ENCODE results near the gene CDKAL1.

The CDKAL1 gene

DNA sequence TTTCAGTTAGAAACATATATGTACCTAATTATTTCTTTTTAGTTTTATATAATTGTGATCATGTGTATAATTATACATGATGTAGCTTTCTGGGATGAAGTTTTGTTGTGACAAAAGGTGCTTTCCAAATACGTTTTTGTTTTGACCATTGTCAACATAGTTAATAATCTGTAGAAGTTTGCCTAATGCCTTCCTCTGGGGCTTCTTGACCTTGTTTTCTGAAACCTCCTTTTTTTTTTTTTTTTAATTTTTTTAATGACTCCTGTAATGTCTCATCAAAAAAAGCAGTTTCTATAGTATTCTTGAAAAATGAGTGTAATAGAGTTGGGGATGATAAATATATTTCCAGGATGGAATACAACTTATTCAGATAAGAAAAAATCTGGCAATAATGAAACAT is 624.6 kb downstream of the CDKAL1 start:
- no peak for DNase-seq (ENCODE audit: low read depth in 1 of 2, low spot score in 1 of 2)
- H3K27me3 ChIP-seq (ENCODE audit: insufficient read depth, poor library complexity, severe bottlenecking) = no peaks in the 10 kb centered on the region
- H3K4me3 ChIP-seq (replicated peaks; ENCODE audit: insufficient read depth, low read length) = no peak overlapping the region
- H3K27ac ChIP-seq (replicated peaks) = no peak overlapping the region
- TF ChIP-seq POLR2AphosphoS5 (IDR thresholded peaks at IDR 0.05; ENCODE audit: low read depth) = no peak
- TF ChIP-seq GABPA (IDR thresholded peaks at IDR 0.05; ENCODE audit: low read depth) = no peak
- no peak for TF ChIP-seq SPI1 (IDR thresholded peaks at IDR 0.05; ENCODE audit: borderline replicate concordance, low read depth)
- TF ChIP-seq, protein P1, sequence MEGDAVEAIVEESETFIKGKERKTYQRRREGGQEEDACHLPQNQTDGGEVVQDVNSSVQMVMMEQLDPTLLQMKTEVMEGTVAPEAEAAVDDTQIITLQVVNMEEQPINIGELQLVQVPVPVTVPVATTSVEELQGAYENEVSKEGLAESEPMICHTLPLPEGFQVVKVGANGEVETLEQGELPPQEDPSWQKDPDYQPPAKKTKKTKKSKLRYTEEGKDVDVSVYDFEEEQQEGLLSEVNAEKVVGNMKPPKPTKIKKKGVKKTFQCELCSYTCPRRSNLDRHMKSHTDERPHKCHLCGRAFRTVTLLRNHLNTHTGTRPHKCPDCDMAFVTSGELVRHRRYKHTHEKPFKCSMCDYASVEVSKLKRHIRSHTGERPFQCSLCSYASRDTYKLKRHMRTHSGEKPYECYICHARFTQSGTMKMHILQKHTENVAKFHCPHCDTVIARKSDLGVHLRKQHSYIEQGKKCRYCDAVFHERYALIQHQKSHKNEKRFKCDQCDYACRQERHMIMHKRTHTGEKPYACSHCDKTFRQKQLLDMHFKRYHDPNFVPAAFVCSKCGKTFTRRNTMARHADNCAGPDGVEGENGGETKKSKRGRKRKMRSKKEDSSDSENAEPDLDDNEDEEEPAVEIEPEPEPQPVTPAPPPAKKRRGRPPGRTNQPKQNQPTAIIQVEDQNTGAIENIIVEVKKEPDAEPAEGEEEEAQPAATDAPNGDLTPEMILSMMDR (IDR thresholded peaks at IDR 0.05; ENCODE audit: insufficient read depth, low read length) = no peak
- TF ChIP-seq, protein P2, sequence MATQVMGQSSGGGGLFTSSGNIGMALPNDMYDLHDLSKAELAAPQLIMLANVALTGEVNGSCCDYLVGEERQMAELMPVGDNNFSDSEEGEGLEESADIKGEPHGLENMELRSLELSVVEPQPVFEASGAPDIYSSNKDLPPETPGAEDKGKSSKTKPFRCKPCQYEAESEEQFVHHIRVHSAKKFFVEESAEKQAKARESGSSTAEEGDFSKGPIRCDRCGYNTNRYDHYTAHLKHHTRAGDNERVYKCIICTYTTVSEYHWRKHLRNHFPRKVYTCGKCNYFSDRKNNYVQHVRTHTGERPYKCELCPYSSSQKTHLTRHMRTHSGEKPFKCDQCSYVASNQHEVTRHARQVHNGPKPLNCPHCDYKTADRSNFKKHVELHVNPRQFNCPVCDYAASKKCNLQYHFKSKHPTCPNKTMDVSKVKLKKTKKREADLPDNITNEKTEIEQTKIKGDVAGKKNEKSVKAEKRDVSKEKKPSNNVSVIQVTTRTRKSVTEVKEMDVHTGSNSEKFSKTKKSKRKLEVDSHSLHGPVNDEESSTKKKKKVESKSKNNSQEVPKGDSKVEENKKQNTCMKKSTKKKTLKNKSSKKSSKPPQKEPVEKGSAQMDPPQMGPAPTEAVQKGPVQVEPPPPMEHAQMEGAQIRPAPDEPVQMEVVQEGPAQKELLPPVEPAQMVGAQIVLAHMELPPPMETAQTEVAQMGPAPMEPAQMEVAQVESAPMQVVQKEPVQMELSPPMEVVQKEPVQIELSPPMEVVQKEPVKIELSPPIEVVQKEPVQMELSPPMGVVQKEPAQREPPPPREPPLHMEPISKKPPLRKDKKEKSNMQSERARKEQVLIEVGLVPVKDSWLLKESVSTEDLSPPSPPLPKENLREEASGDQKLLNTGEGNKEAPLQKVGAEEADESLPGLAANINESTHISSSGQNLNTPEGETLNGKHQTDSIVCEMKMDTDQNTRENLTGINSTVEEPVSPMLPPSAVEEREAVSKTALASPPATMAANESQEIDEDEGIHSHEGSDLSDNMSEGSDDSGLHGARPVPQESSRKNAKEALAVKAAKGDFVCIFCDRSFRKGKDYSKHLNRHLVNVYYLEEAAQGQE (IDR thresholded peaks at IDR 0.05; ENCODE audit: insufficient replicate concordance, low read depth) = no peak

DNA sequence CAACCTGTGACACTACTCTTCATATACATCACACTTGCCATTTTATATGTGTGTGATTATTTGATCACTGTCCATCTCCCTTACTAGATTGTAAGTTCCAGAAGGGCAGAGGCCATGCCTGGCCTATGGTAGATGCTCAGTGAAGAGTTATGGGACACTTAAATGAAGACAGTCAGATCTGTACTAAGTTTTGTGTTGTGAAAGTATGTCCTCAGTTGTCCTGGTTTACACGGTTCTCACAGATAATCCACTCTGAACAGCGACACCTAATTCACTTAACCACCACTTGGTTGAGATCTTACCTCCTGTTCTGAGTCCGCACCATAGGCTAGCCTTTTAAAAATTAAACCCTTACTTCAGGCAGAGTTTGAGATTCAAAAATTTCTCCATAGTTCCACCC is 625.2 kb downstream of the CDKAL1 start:
- DNase-seq (ENCODE audit: low read depth in 1 of 2, low spot score in 1 of 2) = no peak
- no peak for TF ChIP-seq POLR2AphosphoS5 (IDR thresholded peaks at IDR 0.05; ENCODE audit: low read depth)
- no peak for TF ChIP-seq SPI1 (IDR thresholded peaks at IDR 0.05; ENCODE audit: borderline replicate concordance, low read depth)
- TF ChIP-seq, protein P1 (IDR thresholded peaks at IDR 0.05; ENCODE audit: insufficient read depth, low read length) = no peak
- TF ChIP-seq GABPA (IDR thresholded peaks at IDR 0.05; ENCODE audit: low read depth) = no peak
- TF ChIP-seq, protein P2 (IDR thresholded peaks at IDR 0.05; ENCODE audit: insufficient replicate concordance, low read depth) = no peak
- no peak overlapping the region for H3K27ac ChIP-seq (replicated peaks)
- H3K27me3 ChIP-seq (ENCODE audit: insufficient read depth, poor library complexity, severe bottlenecking) = no peaks in the 10 kb centered on the region
- no peak overlapping the region for H3K4me3 ChIP-seq (replicated peaks; ENCODE audit: insufficient read depth, low read length)

DNA sequence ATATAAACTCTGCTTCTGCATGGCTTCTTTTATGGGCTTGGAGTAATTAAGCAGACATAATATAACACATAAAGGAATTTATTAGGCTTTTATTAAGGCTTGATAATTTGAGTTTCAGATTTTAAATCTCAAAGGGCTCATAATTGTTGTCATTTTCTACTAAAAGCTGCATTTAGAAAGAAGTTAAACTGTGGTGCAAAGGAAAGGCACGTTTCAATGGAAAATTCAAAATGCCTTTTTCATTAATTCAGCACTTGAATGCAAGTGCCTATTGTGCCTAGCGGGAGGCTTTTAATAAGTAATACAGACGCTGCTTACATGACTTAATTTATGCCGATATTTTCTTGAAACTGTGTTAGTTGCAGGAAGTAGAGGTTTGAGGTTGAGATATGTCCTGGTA is 627.5 kb downstream of the CDKAL1 start:
- no peaks in the 10 kb centered on the region for H3K27me3 ChIP-seq (ENCODE audit: insufficient read depth, poor library complexity, severe bottlenecking)
- TF ChIP-seq SPI1 (IDR thresholded peaks at IDR 0.05; ENCODE audit: borderline replicate concordance, low read depth) (no peak), GABPA (IDR thresholded peaks at IDR 0.05; ENCODE audit: low read depth) (no peak)
- TF ChIP-seq, protein P2 (IDR thresholded peaks at IDR 0.05; ENCODE audit: insufficient replicate concordance, low read depth) = no peak
- H3K27ac ChIP-seq (replicated peaks) = no peak overlapping the region
- H3K4me3 ChIP-seq (replicated peaks; ENCODE audit: insufficient read depth, low read length) = no peak overlapping the region
- no peak for DNase-seq (ENCODE audit: low read depth in 1 of 2, low spot score in 1 of 2)
